GM03348 (cell line): Measurements from ENCODE around the gene ZGPAT.
A peak's percentile ranks its signal among the peaks of the same experiment; 100 is the strongest.
"Not testable (repeated sequence)": the region's sequence is repeated elsewhere in the genome, so short reads cannot be mapped to it uniquely, and the experiment has no call there.

Experiments used
- DNase-seq: peaks from one replicate; pipeline ENCODE4 v3.0.0; 2012; ENCODE audit warnings: low spot score

Gene ZGPAT

GRCh38 chr20:63765902-63766301 is 58.1 kb downstream of the ZGPAT start:
- DNase-seq: no peak

GRCh38 chr20:63766695-63767426 is 59.0 kb downstream of the ZGPAT start:
- no peak for DNase-seq

GRCh38 chr20:63767456-63767855 is 59.6 kb downstream of the ZGPAT start:
- DNase-seq: no peak

- no peak for DNase-seq
These were observed 60.0 kb downstream of the ZGPAT start for GRCh38 chr20:63767886-63768285.

- DNase-seq: no peak
These were observed 61.0 kb downstream of the ZGPAT start for GRCh38 chr20:63768591-63769515.

- DNase-seq: no peak
These were observed 62.1 kb downstream of the ZGPAT start for GRCh38 chr20:63769891-63770474.

GRCh38 chr20:63771046-63771707 is 63.3 kb downstream of the ZGPAT start:
- no peak for DNase-seq

- DNase-seq: no peak
These were observed 65.1 kb downstream of the ZGPAT start for GRCh38 chr20:63772781-63773518.

- DNase-seq: no peak
These were observed 65.9 kb downstream of the ZGPAT start for GRCh38 chr20:63773571-63774241.

- peak; percentile 66 for DNase-seq
These were observed 66.5 kb downstream of the ZGPAT start for GRCh38 chr20:63774306-63774705.

- peak; percentile 87 for DNase-seq
These were observed 67.5 kb downstream of the ZGPAT start for GRCh38 chr20:63775096-63775978.

GRCh38 chr20:63776875-63777274 is 69.0 kb downstream of the ZGPAT start:
- DNase-seq: not testable (repeated sequence)

GRCh38 chr20:63777614-63778013 is 69.8 kb downstream of the ZGPAT start:
- DNase-seq: no peak

GRCh38 chr20:63778034-63778752 is 70.4 kb downstream of the ZGPAT start:
- no peak for DNase-seq

GRCh38 chr20:63778857-63779256 is 71.0 kb downstream of the ZGPAT start:
- no peak for DNase-seq

- DNase-seq: no peak
These were observed 73.3 kb downstream of the ZGPAT start for GRCh38 chr20:63781181-63781580.

- DNase-seq: no peak
These were observed 74.2 kb downstream of the ZGPAT start for GRCh38 chr20:63782051-63782471.

GRCh38 chr20:63782521-63782971 is 74.7 kb downstream of the ZGPAT start:
- DNase-seq: no peak

GRCh38 chr20:63783970-63784369 is 76.1 kb downstream of the ZGPAT start:
- no peak for DNase-seq
